DMS79 (cell line): ENCODE data around the gene RTP5.

Experiments used
- DNase-seq: peaks from one replicate; lab custom pipeline; 2025; lab: John Stamatoyannopoulos, UW

RTP5 gene

GRCh38 chr2:241887806-241888522, 18.4 kb downstream of the RTP5 start:
- DNase-seq: no peak

DNA sequence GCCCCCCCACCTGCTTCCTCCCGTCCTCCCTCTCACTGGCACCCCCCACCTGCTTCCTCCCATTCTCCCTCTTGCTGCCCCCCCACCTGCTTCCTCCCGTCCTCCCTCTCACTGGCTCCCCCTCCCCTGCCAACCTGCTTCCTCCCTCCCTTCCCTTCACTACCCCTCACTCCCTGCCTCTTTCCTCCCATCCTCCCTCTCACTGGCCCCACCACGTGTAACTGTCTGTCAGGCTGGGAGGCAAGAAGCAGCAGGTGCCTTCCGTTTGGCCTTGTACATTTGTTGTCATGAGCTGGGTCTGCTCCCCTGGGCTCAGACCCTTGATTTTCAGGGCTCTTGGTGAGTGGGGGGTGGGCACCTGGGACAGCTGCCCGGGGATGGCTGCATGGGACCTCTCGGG, 19.1 kb downstream of the RTP5 start:
- no peak for DNase-seq

DNA sequence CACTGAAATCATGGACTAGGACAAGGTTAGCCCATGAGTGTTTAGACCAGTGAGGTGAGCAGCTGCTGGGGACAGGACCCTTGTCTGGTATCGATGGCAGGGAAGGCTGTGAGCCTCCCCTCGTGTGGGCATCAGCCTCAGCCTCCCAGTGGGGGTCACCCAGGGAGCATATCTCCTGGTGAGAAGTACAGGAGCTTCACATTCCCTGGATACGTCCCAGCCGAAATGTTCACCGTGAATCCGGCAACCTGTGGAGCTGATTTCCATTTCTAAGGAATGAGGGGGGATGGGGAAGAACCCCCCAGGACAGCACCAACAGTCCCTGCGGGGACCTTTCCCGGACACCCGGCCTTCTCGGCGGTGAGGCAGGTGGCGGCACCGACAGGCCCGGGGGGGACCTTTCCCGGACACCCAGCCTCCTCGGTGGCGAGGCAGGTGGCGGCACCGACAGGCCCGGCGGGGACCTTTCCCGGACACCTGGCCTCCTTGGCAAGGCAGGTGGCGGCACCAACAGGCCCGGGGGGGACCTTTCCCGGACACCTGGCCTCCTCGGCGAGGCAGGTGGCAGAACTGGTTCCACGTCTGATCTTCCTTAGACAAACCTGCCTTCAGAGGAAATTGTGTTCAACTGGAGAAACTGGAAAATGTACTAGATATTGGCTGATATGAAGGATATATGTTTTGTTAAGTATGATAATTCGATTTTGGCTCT, 21.2 kb downstream of the RTP5 start:
- no peak for DNase-seq

DNA sequence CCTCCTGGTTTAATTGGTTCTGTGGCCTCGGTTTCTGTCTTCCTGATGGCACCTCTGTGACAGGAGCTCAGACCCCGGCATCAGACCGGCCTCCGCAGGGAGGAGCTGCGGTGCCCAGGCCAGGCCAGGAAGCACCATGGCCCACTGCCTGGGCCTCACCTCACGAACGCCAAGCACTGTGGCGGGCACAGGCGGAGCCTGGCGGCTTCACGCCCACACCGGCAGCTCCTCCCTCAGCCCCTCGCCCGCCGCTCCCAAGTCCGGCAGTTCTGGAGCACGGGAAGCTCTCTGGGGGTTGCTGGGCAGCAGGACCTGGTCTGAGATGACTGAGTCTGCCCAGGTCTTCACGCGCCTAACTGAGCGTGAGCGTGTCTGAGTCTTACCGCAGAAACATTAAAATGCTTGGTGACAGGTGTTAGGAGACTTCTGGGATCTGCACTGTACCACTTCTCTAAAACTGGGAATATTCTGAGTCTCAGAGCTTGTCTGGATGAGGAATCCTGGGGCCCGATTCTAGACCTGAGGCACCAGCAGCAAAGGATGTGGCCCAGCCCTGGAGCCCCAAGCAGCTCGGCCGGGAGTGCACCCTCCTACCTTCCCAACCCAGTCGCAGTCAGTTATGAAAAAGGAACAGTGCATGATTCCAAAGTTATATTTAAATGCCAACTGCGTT, 21.9 kb downstream of the RTP5 start:
- no peak for DNase-seq

- no peak for DNase-seq
These were observed 22.4 kb downstream of the RTP5 start for GRCh38 chr2:241891988-241892298.

- DNase-seq: peak; percentile 29
These were observed 23.0 kb downstream of the RTP5 start for GRCh38 chr2:241892299-241893137.

DNA sequence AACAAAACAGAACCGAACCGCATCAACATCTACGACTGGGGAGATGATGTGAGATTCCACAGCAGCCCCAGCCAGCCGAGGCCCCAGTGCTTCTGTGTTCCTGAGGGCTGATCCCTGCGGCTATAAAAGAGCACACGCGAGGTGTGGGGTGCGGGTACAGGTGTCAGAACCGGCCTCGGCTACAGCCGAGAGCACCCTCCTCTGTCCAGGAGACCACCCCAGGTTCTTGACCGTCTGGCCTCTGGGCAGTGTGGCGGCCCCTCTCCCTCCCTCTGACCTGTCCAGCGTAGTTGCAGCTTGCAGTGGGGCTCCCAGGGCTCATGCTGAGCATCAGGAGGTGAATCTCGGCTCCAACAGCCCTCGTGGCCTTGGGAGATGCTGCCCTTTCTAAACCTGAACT, 23.7 kb downstream of the RTP5 start:
- DNase-seq: no peak

- no peak for DNase-seq
These were observed 24.6 kb downstream of the RTP5 start for GRCh38 chr2:241894056-241894641.

- no peak for DNase-seq
These were observed 25.3 kb downstream of the RTP5 start for GRCh38 chr2:241894681-241895426.

- no peak for DNase-seq
These were observed 25.8 kb downstream of the RTP5 start for GRCh38 chr2:241895427-241895711.

DNA sequence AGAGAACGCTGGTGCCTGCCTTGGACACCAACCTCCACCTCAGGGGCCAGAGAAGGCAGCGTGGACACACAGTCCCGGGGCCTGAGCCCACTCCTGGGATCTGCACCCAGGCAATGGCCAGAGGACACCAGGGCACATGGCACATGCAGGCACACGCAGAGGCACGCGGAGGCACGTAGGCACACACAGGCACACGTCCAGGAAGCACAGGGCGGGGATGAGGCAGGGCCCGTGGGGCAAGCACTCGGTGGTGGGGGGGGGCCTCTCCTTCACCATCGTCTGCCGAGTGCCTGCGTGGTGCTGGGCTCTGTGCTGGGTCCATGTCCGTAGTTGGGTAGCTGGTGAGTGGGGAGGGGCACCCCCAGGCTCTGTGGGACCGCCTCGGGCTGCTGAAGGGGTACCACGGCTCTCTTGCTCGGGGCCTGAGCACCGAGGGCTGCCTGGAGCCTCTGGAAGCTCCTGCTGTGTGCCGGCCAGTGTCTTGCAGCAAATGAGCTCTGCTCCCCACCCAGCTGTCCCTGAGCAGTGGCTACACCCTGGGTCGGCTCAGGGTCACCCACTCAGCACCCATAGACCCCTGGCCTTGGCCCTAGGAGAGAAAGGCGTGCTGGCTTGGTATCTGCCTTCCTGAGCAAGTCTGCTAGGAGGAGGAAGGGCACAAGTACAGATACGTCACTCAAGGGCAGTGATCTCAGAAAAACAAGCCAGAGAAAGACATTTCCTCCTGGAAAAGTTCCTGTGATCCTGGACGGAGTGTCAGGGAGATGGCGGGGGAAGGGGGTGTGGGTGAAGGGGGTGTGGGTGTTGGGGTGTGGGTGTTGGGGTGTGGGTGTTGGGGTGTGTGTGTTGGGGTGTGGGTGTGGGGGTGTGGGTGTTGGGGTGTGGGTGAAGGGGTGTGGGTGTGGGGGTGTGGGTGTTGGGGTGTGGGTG, 26.4 kb downstream of the RTP5 start:
- DNase-seq: no peak

DNA sequence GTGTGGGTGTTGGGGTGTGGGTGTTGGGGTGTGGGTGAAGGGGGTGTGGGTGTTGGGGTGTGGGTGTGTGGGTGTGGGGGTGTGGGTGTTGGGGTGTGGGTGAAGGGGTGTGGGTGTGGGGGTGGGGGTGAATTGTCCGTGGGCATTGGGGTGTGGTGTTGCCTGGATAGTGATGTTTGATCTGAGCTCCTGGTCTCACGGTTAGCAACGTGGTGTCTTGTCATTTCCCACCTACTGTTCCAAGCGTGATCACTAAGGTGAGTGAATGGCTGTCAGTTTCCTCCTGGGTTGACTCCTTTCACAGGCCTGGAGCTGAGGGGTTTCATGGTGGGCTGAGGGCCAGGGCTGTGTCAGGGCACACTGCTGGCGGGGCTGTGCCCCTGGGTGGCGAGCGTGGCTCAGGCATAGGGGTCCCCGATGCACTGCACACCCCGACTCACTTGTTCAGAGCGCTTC, 27.2 kb downstream of the RTP5 start:
- no peak for DNase-seq

DNA sequence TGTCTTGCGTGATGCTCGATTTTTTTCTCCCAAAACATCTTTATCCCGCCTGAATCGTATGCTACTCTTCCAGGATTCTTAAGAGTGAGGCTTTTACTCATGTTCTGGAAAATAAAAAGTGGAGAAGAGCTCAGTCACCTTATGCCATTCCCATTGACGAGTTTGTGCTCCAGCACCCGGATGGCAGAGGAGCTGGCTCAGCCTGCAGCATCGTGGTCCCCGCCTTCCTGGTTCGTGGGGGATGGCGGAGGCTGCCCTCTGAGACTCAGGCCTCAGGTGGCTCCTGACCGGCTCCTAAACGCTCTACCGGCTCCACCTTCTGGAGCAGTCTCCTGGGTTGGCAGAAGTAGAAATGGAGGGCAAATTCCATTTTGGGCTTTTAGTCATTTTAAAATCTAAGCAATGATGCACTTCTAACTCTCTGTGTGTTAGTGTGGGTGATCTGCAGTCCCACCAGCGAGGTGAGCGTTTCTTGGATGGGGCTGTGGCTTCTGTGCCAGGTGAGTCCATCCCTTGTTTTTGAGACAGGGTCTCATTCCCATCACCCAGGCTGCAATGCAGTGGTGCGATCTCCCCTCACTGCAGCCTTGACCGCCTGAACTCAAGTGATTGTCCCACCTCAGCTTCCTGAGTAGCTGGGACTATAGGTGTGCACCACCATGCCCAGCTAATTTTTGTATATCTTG, 27.8 kb downstream of the RTP5 start:
- no peak for DNase-seq

- peak; percentile 81 for DNase-seq
These were observed 29.1 kb downstream of the RTP5 start for GRCh38 chr2:241898463-241899270.

DNA sequence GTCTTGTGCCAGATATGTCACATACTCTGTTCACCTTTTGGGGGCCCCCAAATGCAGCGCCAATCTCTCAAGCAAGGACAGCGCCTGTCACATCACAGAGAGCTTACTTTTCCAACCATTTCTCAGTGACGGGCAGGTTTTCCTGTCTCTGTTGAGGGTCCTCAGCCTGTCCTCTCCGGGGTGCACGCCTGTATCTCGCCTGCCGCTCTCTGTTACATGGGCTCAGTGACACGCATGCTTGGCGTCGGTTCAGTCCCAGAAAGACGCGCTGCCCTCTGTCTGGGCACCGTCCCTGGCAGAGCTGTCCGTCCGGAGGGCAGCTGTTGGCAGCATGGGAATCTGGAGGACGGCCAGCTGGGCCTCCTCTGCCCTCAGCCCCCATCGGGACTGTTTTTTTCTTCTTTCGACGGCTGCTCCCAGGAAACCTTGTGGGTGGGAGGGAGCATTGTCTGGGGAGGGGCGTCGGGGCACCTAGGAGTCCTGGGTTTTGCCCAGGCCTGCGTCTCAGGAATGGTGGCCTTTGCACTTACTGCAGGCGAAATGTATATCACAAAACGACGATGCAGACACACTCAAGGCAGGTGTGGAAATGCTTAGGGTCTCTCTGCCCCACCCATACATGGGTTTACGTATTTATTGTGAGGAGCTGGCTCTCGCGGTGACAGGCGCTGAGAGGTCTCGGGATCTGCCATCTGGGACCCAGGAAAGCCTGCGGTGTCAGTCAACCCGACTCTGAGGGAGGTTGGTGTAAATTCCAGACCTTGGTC, 30.9 kb downstream of the RTP5 start:
- no peak for DNase-seq

DNA sequence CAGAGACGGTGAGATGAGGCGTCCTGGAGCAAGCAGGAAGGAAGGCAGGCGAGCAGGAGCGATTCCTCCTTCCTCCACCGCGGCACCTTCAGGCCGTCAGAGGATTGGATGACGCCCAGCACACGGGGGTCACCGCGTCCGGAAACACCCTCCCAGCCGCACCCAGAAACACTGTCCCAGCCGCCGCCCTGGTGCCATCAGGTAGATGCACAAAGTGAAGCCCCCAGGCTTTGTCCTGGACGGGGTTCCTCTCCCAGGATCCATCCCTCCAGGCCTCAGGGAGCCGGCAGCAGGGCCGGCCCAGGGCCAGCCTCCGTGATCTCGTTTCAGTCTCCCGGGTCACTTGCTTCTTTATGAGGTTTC, 31.5 kb downstream of the RTP5 start:
- no peak for DNase-seq

GRCh38 chr2:241901500-241902351, 32.2 kb downstream of the RTP5 start:
- peak; percentile 47 for DNase-seq
